Measurements from ENCODE around the gene CORO2B.
A peak's percentile ranks its signal among the peaks of the same experiment; 100 is the strongest.
"Not testable (repeated sequence)": the region's sequence is repeated elsewhere in the genome, so short reads cannot be mapped to it uniquely, and the experiment has no call there.

CORO2B gene

GRCh38 chr15:68632101-68632500 lies 53.3 kb downstream of the CORO2B start:
- no peak for DNase-seq

GRCh38 chr15:68633231-68634121 lies 54.7 kb downstream of the CORO2B start:
- DNase-seq = no peak

- no peak for DNase-seq
These were observed 55.3 kb downstream of the CORO2B start for GRCh38 chr15:68634122-68634482.

- no peak for DNase-seq
These were observed 55.7 kb downstream of the CORO2B start for GRCh38 chr15:68634531-68634930.

- DNase-seq = no peak
These were observed 56.3 kb downstream of the CORO2B start for GRCh38 chr15:68635141-68635540.

- no peak for DNase-seq
These were observed 57.5 kb downstream of the CORO2B start for GRCh38 chr15:68636256-68636655.

- peak; percentile 55 for DNase-seq
These were observed 59.1 kb downstream of the CORO2B start for GRCh38 chr15:68637767-68638404.

GRCh38 chr15:68638953-68639515 lies 60.2 kb downstream of the CORO2B start:
- DNase-seq = no peak

GRCh38 chr15:68639926-68640600 lies 61.3 kb downstream of the CORO2B start:
- no peak for DNase-seq

- DNase-seq = peak; percentile 18
These were observed 62.1 kb downstream of the CORO2B start for GRCh38 chr15:68640791-68641331.

- DNase-seq = no peak
These were observed 62.6 kb downstream of the CORO2B start for GRCh38 chr15:68641376-68641775.

- DNase-seq = no peak
These were observed 63.7 kb downstream of the CORO2B start for GRCh38 chr15:68642491-68642845.

- no peak for DNase-seq
These were observed 64.5 kb downstream of the CORO2B start for GRCh38 chr15:68643216-68643830.

- DNase-seq = no peak
These were observed 65.5 kb downstream of the CORO2B start for GRCh38 chr15:68644083-68644904.

GRCh38 chr15:68644996-68645395 lies 66.2 kb downstream of the CORO2B start:
- no peak for DNase-seq

- DNase-seq = no peak
These were observed 67.4 kb downstream of the CORO2B start for GRCh38 chr15:68646156-68646555.

GRCh38 chr15:68646696-68647095 lies 67.9 kb downstream of the CORO2B start:
- DNase-seq = no peak

- not testable (repeated sequence) for DNase-seq
These were observed 68.6 kb downstream of the CORO2B start for GRCh38 chr15:68647361-68647760.

GRCh38 chr15:68650901-68651709 lies 72.3 kb downstream of the CORO2B start:
- DNase-seq = no peak

GRCh38 chr15:68651916-68652525 lies 73.2 kb downstream of the CORO2B start:
- no peak for DNase-seq
